IMR-90 (cell line): Measurements from ENCODE around the gene PRRG1. TPM values are rescaled to one million over a fixed set of nuclear protein-coding genes. Genes with fewer than 3 reads are reported as not detected.

Experiments used
- ATAC-seq: fragments of 200-7000 bp; cut with Tn5 transposase; 2 replicates; pipeline ENCODE4 v1.9.1; 2020; ENCODE audit warnings: low read depth, mild to moderate bottlenecking, moderate library complexity
- BruUV-seq: library from RNA; stranded (reverse); fragments of 400-500 nt; replicated peaks from 2 replicates; lab custom pipeline; 2021; lab: Mats Ljungman, UMichigan
- CTCF ChIA-PET: fragments of 300-600 bp; formaldehyde crosslinking; extraction: SDS; loops from one replicate; lab custom pipeline; 2021; ENCODE audit warnings: antibody characterized with exemption; lab: Yijun Ruan, JAX
- POLR2A ChIA-PET: fragments of 300-600 bp; sonication (Branson Sonifier 250); formaldehyde crosslinking; loops from one replicate; lab custom pipeline; 2022; ENCODE audit warnings: antibody characterized with exemption; ENCODE audit not compliant: unreplicated experiment; lab: Charles Lee
- DNase-seq: peaks from one replicate; pipeline ENCODE4 v3.0.0; 2013
- H2AFZ ChIP-seq: replicated peaks from 2 replicates; pipeline ENCODE3; 2013; ENCODE audit warnings: low read length, mild to moderate bottlenecking; ENCODE audit not compliant: poor library complexity
- H2AK5ac ChIP-seq: 2 replicates; pipeline ENCODE4 v1.6.1; 2013; ENCODE audit warnings: low read depth, low read length, inconsistent platforms
- H2AK9ac ChIP-seq: replicated peaks from 2 replicates; pipeline ENCODE3; 2013; ENCODE audit warnings: mild to moderate bottlenecking, low read depth, low read length, moderate library complexity; ENCODE audit not compliant: poor library complexity
- H2BK120ac ChIP-seq: 2 replicates; pipeline ENCODE4 v1.6.1; 2013; ENCODE audit warnings: low read depth, low read length, inconsistent platforms
- H2BK15ac ChIP-seq: 3 replicates; pipeline ENCODE4 v1.6.1; 2013; ENCODE audit warnings: low read depth, low read length, inconsistent platforms
- H2BK20ac ChIP-seq: 2 replicates; pipeline ENCODE4 v1.6.1; 2013; ENCODE audit warnings: low read depth, mild to moderate bottlenecking, inconsistent platforms, low read length, moderate library complexity
- H2BK5ac ChIP-seq: 2 replicates; pipeline ENCODE4 v1.6.1; 2013; ENCODE audit warnings: mild to moderate bottlenecking, low read depth, low read length, inconsistent platforms; ENCODE audit not compliant: poor library complexity, severe bottlenecking
- H3K14ac ChIP-seq: replicated peaks from 2 replicates; pipeline ENCODE4 v1.6.1; 2013; ENCODE audit warnings: low read depth, low read length, inconsistent platforms
- H3K18ac ChIP-seq: 2 replicates; pipeline ENCODE4 v1.6.1; 2013; ENCODE audit warnings: low read depth, low read length, control low read depth
- H3K23ac ChIP-seq: 2 replicates; pipeline ENCODE4 v1.6.1; 2013; ENCODE audit warnings: low read depth, low read length, inconsistent platforms
- H3K27ac ChIP-seq: 2 replicates; pipeline ENCODE4 v1.5.1; 2013; ENCODE audit warnings: mild to moderate bottlenecking, control low read depth, low read length; ENCODE audit not compliant: insufficient read depth
- H3K27me3 ChIP-seq: 2 replicates; pipeline ENCODE4 v1.6.1; 2013; ENCODE audit warnings: low read length; ENCODE audit not compliant: control insufficient read depth, insufficient read depth
- H3K36me3 ChIP-seq: 2 replicates; pipeline ENCODE4 v1.6.1; 2013; ENCODE audit warnings: low read length, mixed read lengths; ENCODE audit not compliant: control insufficient read depth, insufficient read depth
- H3K4ac ChIP-seq: 2 replicates; pipeline ENCODE4 v1.6.1; 2013; ENCODE audit warnings: low read depth, low read length, inconsistent platforms
- H3K4me1 ChIP-seq: 2 replicates; pipeline ENCODE4 v1.6.1; 2013; ENCODE audit warnings: low read length, mixed read lengths; ENCODE audit not compliant: control insufficient read depth, insufficient read depth
- H3K4me2 ChIP-seq: 2 replicates; pipeline ENCODE4 v1.6.1; 2013; ENCODE audit warnings: low read depth, mild to moderate bottlenecking, control low read depth, low read length, moderate library complexity
- H3K4me3 ChIP-seq: 2 replicates; pipeline ENCODE4 v1.5.1; 2013; ENCODE audit warnings: low read depth, mild to moderate bottlenecking, control low read depth, low read length, moderate library complexity; ENCODE audit not compliant: insufficient read depth
- H3K56ac ChIP-seq: 2 replicates; pipeline ENCODE4 v1.6.1; 2013; ENCODE audit warnings: low read length, inconsistent platforms; ENCODE audit not compliant: insufficient read depth; ENCODE audit errors: extremely low read depth
- H3K79me1 ChIP-seq, 2 experiments: 2 replicates each; pipeline ENCODE4 v1.6.1; 2013; ENCODE audit warnings: low read length in 2 of 2, inconsistent platforms in 1 of 2, low read depth in 1 of 2
- H3K9ac ChIP-seq: 2 replicates; pipeline ENCODE4 v1.6.1; 2013; ENCODE audit warnings: low read depth, low read length, control low read depth
- H3K9me1 ChIP-seq: 2 replicates; pipeline ENCODE4 v1.6.1; 2013; ENCODE audit warnings: low read length, inconsistent platforms; ENCODE audit not compliant: insufficient read depth
- H3K9me3 ChIP-seq: 2 replicates; pipeline ENCODE4 v1.6.1; 2013; ENCODE audit warnings: low read length; ENCODE audit not compliant: control insufficient read depth, insufficient read depth
- H4K20me1 ChIP-seq: 2 replicates; pipeline ENCODE4 v1.6.1; 2013; ENCODE audit warnings: low read length, inconsistent platforms; ENCODE audit not compliant: insufficient read depth
- H4K5ac ChIP-seq: 2 replicates; pipeline ENCODE4 v1.6.1; 2013; ENCODE audit warnings: mild to moderate bottlenecking, low read depth, low read length, control low read depth
- H4K8ac ChIP-seq, 2 experiments: 2 replicates each; pipeline ENCODE4 v1.6.1; 2013; ENCODE audit warnings: low read depth in 2 of 2, low read length in 2 of 2, control low read depth in 1 of 2, inconsistent platforms in 1 of 2
- H4K91ac ChIP-seq: 2 replicates; pipeline ENCODE4 v1.6.1; 2013; ENCODE audit warnings: low read depth, low read length, inconsistent platforms; ENCODE audit not compliant: insufficient read depth
- BHLHE40 ChIP-seq: fragments of 150-350 bp; IDR thresholded peaks from 2 replicates; pipeline ENCODE4 v1.6.1; 2016; ENCODE audit warnings: mild to moderate bottlenecking, low read depth, low read length
- CEBPB ChIP-seq: IDR thresholded peaks from 2 replicates; pipeline ENCODE4 v1.6.1; 2012; ENCODE audit warnings: low read depth, low read length, improper control_type of control experiment
- CHD1 ChIP-seq: IDR thresholded peaks from 2 replicates; pipeline ENCODE4 v1.6.1; 2012; ENCODE audit warnings: low read depth, low read length, improper control_type of control experiment
- FOS ChIP-seq: fragments of 150-350 bp; IDR thresholded peaks from 2 replicates; pipeline ENCODE4 v1.6.1; 2016; ENCODE audit warnings: low read depth, low read length
- MAZ ChIP-seq: IDR thresholded peaks from 2 replicates; pipeline ENCODE4 v1.6.1; 2012; ENCODE audit warnings: low read depth, mild to moderate bottlenecking, low read length, improper control_type of control experiment, moderate library complexity, borderline replicate concordance
- NFE2L2 ChIP-seq: fragments of 150-350 bp; IDR thresholded peaks from 2 replicates; pipeline ENCODE4 v1.6.1; 2016; ENCODE audit warnings: low read depth, mild to moderate bottlenecking, low read length
- POLR2A ChIP-seq: IDR thresholded peaks from 2 replicates; pipeline ENCODE4 v1.6.1; 2012; ENCODE audit warnings: mild to moderate bottlenecking, low read depth, low read length
- RAD21 ChIP-seq: IDR thresholded peaks from 2 replicates; pipeline ENCODE4 v1.6.1; 2012; ENCODE audit warnings: low read length, improper control_type of control experiment
- RCOR1 ChIP-seq: IDR thresholded peaks from 2 replicates; pipeline ENCODE4 v1.6.1; 2012; ENCODE audit warnings: mild to moderate bottlenecking, low read length, improper control_type of control experiment; ENCODE audit not compliant: insufficient replicate concordance
- RFX5 ChIP-seq: IDR thresholded peaks from 2 replicates; pipeline ENCODE4 v1.8.0; 2012; ENCODE audit warnings: low read depth, mild to moderate bottlenecking, low read length, moderate library complexity
- SMC3 ChIP-seq: fragments of 150-350 bp; IDR thresholded peaks from 2 replicates; pipeline ENCODE4 v1.6.1; 2016; ENCODE audit warnings: low read depth, mild to moderate bottlenecking, antibody characterized with exemption, low read length, moderate library complexity
- USF2 ChIP-seq: fragments of 150-350 bp; IDR thresholded peaks from 2 replicates; pipeline ENCODE4 v1.6.1; 2017; ENCODE audit warnings: mild to moderate bottlenecking, antibody characterized with exemption, low read length, low read depth
- WGBS, 2 experiments: methylation state at CpG; one replicate each; pipeline versions ENCODE4 v1.1.5 to v1.1.7; 2013; ENCODE audit warnings: missing lambda C conversion rate in 2 of 2; ENCODE audit not compliant: insufficient read length in 1 of 2; ENCODE audit errors: extremely low coverage in 2 of 2; 5-methylcytosine and 5-hydroxymethylcytosine counted together
- dilution Hi-C: fragments of 300-500 bp; cut with HindIII; formaldehyde crosslinking; loops from one replicate; pipeline ENCODE4 v1.14.3; 2018; ENCODE audit warnings: low sequenced_read_pairs; ENCODE audit not compliant: unreplicated experiment
- in situ Hi-C: fragments of 300-500 bp; cut with MboI; formaldehyde crosslinking; loops from 3 replicates; pipeline ENCODE4 v1.14.3; 2019; ENCODE audit warnings: low sequenced_read_pairs, inconsistent platforms, mixed read lengths
- intact Hi-C: fragments of 100-400 bp; cut with micrococcal nuclease; formaldehyde crosslinking; loops from 2 replicates; pipeline ENCODE4 v1.10.0; 2022
- polyA plus RNA-seq, 3 experiments: library from polyadenylated mRNA; depleted of rRNA; stranded (reverse); fragments of >200 nt; gene quantifications; 2 replicates each; pipeline ENCODE4 v1.2.3, GENCODE V29; 2012; ENCODE audit warnings: low replicate concordance in 1 of 3
- total RNA-seq: library from RNA; depleted of rRNA; stranded (reverse); fragments of >200 nt; gene quantifications from 2 replicates; pipeline ENCODE4 v1.2.3, GENCODE V29; 2012

Gene PRRG1
- total and polyA plus RNA-seq, 2 of the 4 experiments (the other 2 are of a cell fraction) = 9.0 to 11.1 TPM

DNA sequence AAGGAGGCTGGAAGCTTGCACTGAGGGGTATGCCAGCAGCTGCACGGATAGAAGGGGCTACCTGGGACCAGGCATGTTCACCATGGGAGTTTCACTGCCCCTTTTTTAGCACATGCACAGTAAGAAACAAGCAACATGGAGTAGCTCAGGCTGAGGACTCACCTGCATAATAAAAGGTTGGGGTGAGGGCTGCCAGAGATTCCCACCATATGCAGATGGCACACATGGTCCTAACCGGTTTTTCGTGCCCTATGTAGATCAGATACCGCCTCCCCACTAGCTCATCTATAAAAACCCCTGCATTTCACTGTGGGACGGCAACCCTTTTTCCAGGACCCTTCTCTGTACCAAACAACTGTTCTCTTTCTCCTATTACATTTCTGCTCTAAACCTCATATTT is 125.3 kb downstream of the PRRG1 start:
- Histone ChIP-seq H3K4ac (no peak overlapping the region), H3K27ac (no peak overlapping the region), H3K23ac (no peak overlapping the region), H3K4me1 (no peaks in the 10 kb centered on the region), H3K9me3 (no peaks in the 10 kb centered on the region), H4K20me1 (no peaks in the 10 kb centered on the region), H3K56ac (no peak overlapping the region), H3K9me1 (no peaks in the 10 kb centered on the region), H2BK15ac (no peak overlapping the region), H2AK9ac (no peak overlapping the region), H4K5ac (no peak overlapping the region), H3K27me3 (no peaks in the 10 kb centered on the region), H2AFZ (no peak overlapping the region), H2BK5ac (no peak overlapping the region), H3K14ac (no peak overlapping the region), H3K4me2 (no peak overlapping the region), H2BK20ac (no peak overlapping the region), H4K8ac (no peak overlapping the region), H2AK5ac (no peak overlapping the region), H3K18ac (no peak overlapping the region), H3K9ac (no peak overlapping the region), H3K36me3 (peaks cover 2% of the 10 kb centered on the region; the same call in 1 of the 2 replicates), H4K91ac (no peak overlapping the region), H3K4me3 (no peak overlapping the region), H2BK120ac (no peak overlapping the region), H3K79me1 (no peaks in the 10 kb centered on the region)
- DNase-seq = no peak
- dilution Hi-C loops (no loop called here), intact Hi-C loops (no loop called here), in situ Hi-C loops (no loop called here)
- no TSS peak for BruUV-seq
- TF ChIP-seq RFX5 (no peak), BHLHE40 (no peak), NFE2L2 (no peak), MAZ (no peak), CHD1 (no peak), SMC3 (no peak), RCOR1 (no peak), RAD21 (no peak), CEBPB (no peak), USF2 (no peak), POLR2A (no peak), FOS (no peak)
- ChIA-PET POLR2A (no interaction called here), CTCF (no interaction called here)
- ATAC-seq = no peak
- WGBS, 2 experiments = no CpG with 5 or more reads among the region's 5 CpGs
